ENCODE measurements around the gene ZNF112. TPM values are rescaled to one million over a fixed set of nuclear protein-coding genes. Genes with fewer than 3 reads are reported as not detected.

Gene ZNF112
- total RNA-seq, 1 experiment from 2014 or later, result 1.9 TPM

- ATAC-seq (peak; percentile 43), DNase-seq (peak; percentile 26)
- H4K20me1 ChIP-seq (ENCODE audit: low read length), result no peaks in the 10 kb centered on the region
- BruUV-seq (replicated peaks), result no TSS peak
- no peaks in the 10 kb centered on the region for H3F3A ChIP-seq (ENCODE audit: low read length, unreplicated experiment)
- H3K9ac ChIP-seq (ENCODE audit: low read length), result peak overlapping the region; percentile 71
- H3K79me2 ChIP-seq (ENCODE audit: low read length), result no peaks in the 10 kb centered on the region
- H2AFZ ChIP-seq (ENCODE audit: low read length), result peak overlapping the region; percentile 99
- H3K4me3 ChIP-seq (ENCODE audit: low read length), result peak overlapping the region; percentile 89
- no peaks in the 10 kb centered on the region for H3K9me2 ChIP-seq (replicated peaks; ENCODE audit: low read length)
- H3K4me1 ChIP-seq (ENCODE audit: insufficient read depth, low read length), result peaks cover 10% of the 10 kb centered on the region
- no peak for TF ChIP-seq EZH2phosphoT487 (IDR thresholded peaks at IDR 0.05; ENCODE audit: borderline replicate concordance, low read length)
- no peak for TF ChIP-seq EZH2 (IDR thresholded peaks at IDR 0.05; ENCODE audit: low read length, unreplicated experiment)
- TF ChIP-seq, protein P1, sequence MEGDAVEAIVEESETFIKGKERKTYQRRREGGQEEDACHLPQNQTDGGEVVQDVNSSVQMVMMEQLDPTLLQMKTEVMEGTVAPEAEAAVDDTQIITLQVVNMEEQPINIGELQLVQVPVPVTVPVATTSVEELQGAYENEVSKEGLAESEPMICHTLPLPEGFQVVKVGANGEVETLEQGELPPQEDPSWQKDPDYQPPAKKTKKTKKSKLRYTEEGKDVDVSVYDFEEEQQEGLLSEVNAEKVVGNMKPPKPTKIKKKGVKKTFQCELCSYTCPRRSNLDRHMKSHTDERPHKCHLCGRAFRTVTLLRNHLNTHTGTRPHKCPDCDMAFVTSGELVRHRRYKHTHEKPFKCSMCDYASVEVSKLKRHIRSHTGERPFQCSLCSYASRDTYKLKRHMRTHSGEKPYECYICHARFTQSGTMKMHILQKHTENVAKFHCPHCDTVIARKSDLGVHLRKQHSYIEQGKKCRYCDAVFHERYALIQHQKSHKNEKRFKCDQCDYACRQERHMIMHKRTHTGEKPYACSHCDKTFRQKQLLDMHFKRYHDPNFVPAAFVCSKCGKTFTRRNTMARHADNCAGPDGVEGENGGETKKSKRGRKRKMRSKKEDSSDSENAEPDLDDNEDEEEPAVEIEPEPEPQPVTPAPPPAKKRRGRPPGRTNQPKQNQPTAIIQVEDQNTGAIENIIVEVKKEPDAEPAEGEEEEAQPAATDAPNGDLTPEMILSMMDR (conservative IDR thresholded peaks at IDR 0.05; ENCODE audit: low read depth, low read length), result no peak
- H3K4me2 ChIP-seq (ENCODE audit: low read length), result peak overlapping the region; percentile 92
- no peaks in the 10 kb centered on the region for H3K9me3 ChIP-seq (ENCODE audit: low read length)
- H3K36me3 ChIP-seq (ENCODE audit: low read depth, low read length), result no peaks in the 10 kb centered on the region
- intact Hi-C loops (cut with micrococcal nuclease), result loop anchor here (2.0 kb wide), 2 partner anchors 45 to 91 kb away; partner anchors contain the start of genes ZNF227 and ZNF233
- ChIA-PET POLR2A (ENCODE audit: unreplicated experiment) (no interaction called here), CTCF (interaction anchor here (0.6 kb wide), 1 partner anchor 92 kb away, joined by 5 read pairs; the partner anchor contains the start of gene ZNF227)
- H3K27me3 ChIP-seq (ENCODE audit: low read length), result no peaks in the 10 kb centered on the region
- H3K27ac ChIP-seq (ENCODE audit: low read length), result peak overlapping the region; percentile 67
These were observed 52.4 kb downstream of the ZNF112 start for GRCh38 chr19:44303976-44304568.

- no TSS peak for BruUV-seq (replicated peaks)
- Histone ChIP-seq H4K20me1 (ENCODE audit: low read length) (no peaks in the 10 kb centered on the region), H3K36me3 (ENCODE audit: low read depth, low read length) (no peaks in the 10 kb centered on the region), H3K27ac (ENCODE audit: low read length) (no peak overlapping the region), H3K4me2 (ENCODE audit: low read length) (peak overlapping the region; percentile 92), H2AFZ (ENCODE audit: low read length) (peak overlapping the region; percentile 99), H3K9me2 (replicated peaks; ENCODE audit: low read length) (no peaks in the 10 kb centered on the region), H3K27me3 (ENCODE audit: low read length) (no peaks in the 10 kb centered on the region), H3K79me2 (ENCODE audit: low read length) (no peaks in the 10 kb centered on the region), H3F3A (ENCODE audit: low read length, unreplicated experiment) (no peaks in the 10 kb centered on the region), H3K9me3 (ENCODE audit: low read length) (no peaks in the 10 kb centered on the region), H3K9ac (ENCODE audit: low read length) (peak overlapping the region; percentile 71; the same call in 1 of the 2 replicates), H3K4me1 (ENCODE audit: insufficient read depth, low read length) (peaks cover 10% of the 10 kb centered on the region), H3K4me3 (ENCODE audit: low read length) (peak overlapping the region; percentile 89)
- no peak for TF ChIP-seq EZH2phosphoT487 (IDR thresholded peaks at IDR 0.05; ENCODE audit: borderline replicate concordance, low read length)
- TF ChIP-seq EZH2 (IDR thresholded peaks at IDR 0.05; ENCODE audit: low read length, unreplicated experiment), result no peak
- TF ChIP-seq, protein P1 (conservative IDR thresholded peaks at IDR 0.05; ENCODE audit: low read depth, low read length), result no peak
- ATAC-seq (no peak), DNase-seq (peak; percentile 12)
- intact Hi-C loops (cut with micrococcal nuclease), result no loop called here
- ChIA-PET CTCF (interaction anchor here (0.6 kb wide), 1 partner anchor 91 kb away, joined by 5 read pairs; the partner anchor contains the start of gene ZNF227), POLR2A (ENCODE audit: unreplicated experiment) (no interaction called here)
These were observed 53.2 kb downstream of the ZNF112 start for GRCh38 chr19:44303320-44303719.

- no TSS peak for BruUV-seq (replicated peaks)
- H3K27me3 ChIP-seq (ENCODE audit: low read length), result no peaks in the 10 kb centered on the region
- no peak overlapping the region for H3K9ac ChIP-seq (ENCODE audit: low read length)
- peaks cover 7% of the 10 kb centered on the region; the same call in 1 of the 2 replicates for H3K36me3 ChIP-seq (ENCODE audit: low read depth, low read length)
- H3K4me1 ChIP-seq (ENCODE audit: insufficient read depth, low read length), result peaks cover 11% of the 10 kb centered on the region
- TF ChIP-seq EZH2 (IDR thresholded peaks at IDR 0.05; ENCODE audit: low read length, unreplicated experiment) (no peak), EZH2phosphoT487 (IDR thresholded peaks at IDR 0.05; ENCODE audit: borderline replicate concordance, low read length) (no peak)
- TF ChIP-seq, protein P1 (conservative IDR thresholded peaks at IDR 0.05; ENCODE audit: low read depth, low read length), result no peak
- no peak overlapping the region for H3K4me2 ChIP-seq (ENCODE audit: low read length)
- ATAC-seq (no peak), DNase-seq (no peak)
- H2AFZ ChIP-seq (ENCODE audit: low read length), result no peak overlapping the region
- ChIA-PET CTCF (no interaction called here), POLR2A (ENCODE audit: unreplicated experiment) (no interaction called here)
- H3K4me3 ChIP-seq (ENCODE audit: low read length), result no peak overlapping the region
- no peak overlapping the region for H3K27ac ChIP-seq (ENCODE audit: low read length)
- no peaks in the 10 kb centered on the region for H3K79me2 ChIP-seq (ENCODE audit: low read length)
- no peaks in the 10 kb centered on the region for H3K9me2 ChIP-seq (replicated peaks; ENCODE audit: low read length)
- H3K9me3 ChIP-seq (ENCODE audit: low read length), result no peaks in the 10 kb centered on the region
- H4K20me1 ChIP-seq (ENCODE audit: low read length), result no peaks in the 10 kb centered on the region
- no peaks in the 10 kb centered on the region for H3F3A ChIP-seq (ENCODE audit: low read length, unreplicated experiment)
- intact Hi-C loops (cut with micrococcal nuclease), result no loop called here
These were observed 71.5 kb downstream of the ZNF112 start for GRCh38 chr19:44284968-44285367.
